NB4 (cell line): ENCODE measurements around the gene LRP1B.

Experiments used
- CTCF ChIP-seq: IDR thresholded peaks from one replicate; pipeline ENCODE4 v1.5.1; 2012; ENCODE audit warnings: low read depth, low read length
- MAX ChIP-seq: IDR thresholded peaks from 2 replicates; pipeline ENCODE4 v1.6.1; 2011; ENCODE audit warnings: low read depth, low read length
- MYC ChIP-seq: IDR thresholded peaks from 2 replicates; pipeline ENCODE4 v1.6.1; 2011; ENCODE audit warnings: low read depth, low read length

GRCh38 chr2:140416577-140416976, 1714.2 kb downstream of the LRP1B start:
- TF ChIP-seq CTCF (no peak), MAX (no peak), MYC (no peak)
